GM12878 (cell line): ENCODE results near the gene C5AR2. TPM values are rescaled to one million over a fixed set of nuclear protein-coding genes. Genes with fewer than 3 reads are reported as not detected.

Source experiments
- ATAC-seq: fragments of 200-7000 bp; cut with Tn5 transposase; 3 replicates; pipeline ENCODE4 v1.9.1; 2020; ENCODE audit warnings: mild to moderate bottlenecking, moderate library complexity
- BruUV-seq: library from RNA; stranded (reverse); fragments of 400-500 nt; replicated peaks from 2 replicates; lab custom pipeline; 2021; lab: Mats Ljungman, UMichigan
- CTCF ChIA-PET: fragments of 300-600 bp; sonication (Branson Sonifier 250); formaldehyde crosslinking; extraction: SDS; loops from one replicate; lab custom pipeline; 2021; ENCODE audit warnings: inconsistent platforms; lab: Yijun Ruan, JAX
- POLR2A ChIA-PET: fragments of 350-600 bp; formaldehyde crosslinking; extraction: SDS; loops from one replicate; lab custom pipeline; 2021; ENCODE audit warnings: inconsistent platforms; lab: Charles Lee
- RAD21 ChIA-PET: fragments of 300-600 bp; sonication (Branson Sonifier 250); formaldehyde crosslinking; loops from one replicate; lab custom pipeline; 2023; ENCODE audit warnings: antibody characterized with exemption; ENCODE audit not compliant: unreplicated experiment; lab: Charles Lee
- SMC1A ChIA-PET: fragments of 300-600 bp; sonication (Branson Sonifier 250); formaldehyde crosslinking; loops from one replicate; lab custom pipeline; 2023; ENCODE audit not compliant: unreplicated experiment, uncharacterized antibody; lab: Charles Lee
- DNase-seq: peaks from one replicate; pipeline ENCODE4 v3.0.0-alpha.2; 2011; ENCODE audit warnings: low read depth, low spot score
- FAIRE-seq: peaks from 3 replicates; lab custom pipeline; 2011; peaks lifted over from hg19 to GRCh38; lab: Jason Lieb, UNC
- H2AFZ ChIP-seq: 2 replicates; pipeline ENCODE4 v1.6.0; 2011; ENCODE audit warnings: low read depth, low read length, control low read depth; ENCODE audit not compliant: control insufficient read depth
- H3K27ac ChIP-seq: 2 replicates; pipeline ENCODE4 v1.5.1; 2011; ENCODE audit warnings: control low read depth; ENCODE audit not compliant: control insufficient read depth, insufficient read depth
- H3K27me3 ChIP-seq, 2 experiments: replicated peaks in 1 of 2; 2 replicates each; pipeline versions ENCODE4 v1.6.0 to v1.6.1; 2011; ENCODE audit warnings: low read length in 1 of 2; ENCODE audit not compliant: control insufficient read depth in 2 of 2, insufficient read depth in 2 of 2
- H3K36me3 ChIP-seq, 2 experiments: 2 replicates each; pipeline ENCODE4 v1.5.1; 2011; ENCODE audit warnings: low read length in 1 of 2; ENCODE audit not compliant: control insufficient read depth in 2 of 2, insufficient read depth in 2 of 2
- H3K4me1 ChIP-seq: 2 replicates; pipeline ENCODE4 v1.6.1; 2011; ENCODE audit warnings: mild to moderate bottlenecking, low read length, moderate library complexity, mixed read lengths; ENCODE audit not compliant: control insufficient read depth, insufficient read depth
- H3K4me2 ChIP-seq: 2 replicates; pipeline ENCODE4 v1.6.0; 2011; ENCODE audit warnings: control low read depth; ENCODE audit not compliant: control insufficient read depth, insufficient read depth
- H3K4me3 ChIP-seq: fragments of 200-600 bp; sonication (generic); 2 replicates; pipeline ENCODE4 v1.5.1; 2016
- H3K79me2 ChIP-seq: 2 replicates; pipeline ENCODE4 v1.6.0; 2011; ENCODE audit warnings: low read length; ENCODE audit not compliant: control insufficient read depth, insufficient read depth
- H3K9ac ChIP-seq: 2 replicates; pipeline ENCODE4 v1.8.0; 2011; ENCODE audit warnings: low read length, control low read depth, mixed read lengths; ENCODE audit not compliant: control insufficient read depth, insufficient read depth
- H3K9me3 ChIP-seq: replicated peaks from 3 replicates; pipeline ENCODE4 v1.5.1; 2011; ENCODE audit warnings: mild to moderate bottlenecking, low read length; ENCODE audit not compliant: control insufficient read depth, insufficient read depth
- H4K20me1 ChIP-seq: 2 replicates; pipeline ENCODE4 v1.6.0; 2011; ENCODE audit not compliant: control insufficient read depth, insufficient read depth
- CHD1 ChIP-seq: IDR thresholded peaks from 2 replicates; pipeline ENCODE4 v1.6.1; 2012; ENCODE audit warnings: low read depth, low read length, improper control_type of control experiment
- EED ChIP-seq: sonication (generic); IDR thresholded peaks from 2 replicates; pipeline ENCODE4 v1.6.1; 2016; ENCODE audit warnings: antibody characterized with exemption, low read depth
- MEF2A ChIP-seq: IDR thresholded peaks from 2 replicates; pipeline ENCODE4 v1.6.1; 2011; ENCODE audit warnings: low read depth, mild to moderate bottlenecking, low read length, moderate library complexity; ENCODE audit not compliant: insufficient read depth
- MEF2B ChIP-seq: fragments of 450-650 bp; IDR thresholded peaks from 2 replicates; pipeline ENCODE4 v1.6.1; 2018; ENCODE audit warnings: mild to moderate bottlenecking, moderate library complexity; ENCODE audit not compliant: partially characterized antibody, poor library complexity, severe bottlenecking
- MLLT1 ChIP-seq: fragments of 450-650 bp; IDR thresholded peaks from 2 replicates; pipeline ENCODE4 v1.6.1; 2016; ENCODE audit warnings: mild to moderate bottlenecking
- MTA2 ChIP-seq: fragments of 450-650 bp; IDR thresholded peaks from 2 replicates; pipeline ENCODE4 v1.6.1; 2016; ENCODE audit warnings: low read depth, mild to moderate bottlenecking, moderate library complexity
- NR2C2 ChIP-seq: IDR thresholded peaks from 2 replicates; pipeline ENCODE4 v1.6.1; 2011; ENCODE audit warnings: borderline replicate concordance, low read depth; ENCODE audit not compliant: control insufficient read depth, insufficient read length
- PAX8 ChIP-seq: fragments of 450-650 bp; IDR thresholded peaks from 2 replicates; pipeline ENCODE4 v1.6.1; 2017; ENCODE audit warnings: mild to moderate bottlenecking, moderate library complexity
- ZNF384 ChIP-seq: IDR thresholded peaks from 2 replicates; pipeline ENCODE4 v1.6.1; 2012; ENCODE audit warnings: low read depth, mild to moderate bottlenecking, low read length, improper control_type of control experiment, borderline replicate concordance
- WGBS: methylation state at CpG from one replicate; pipeline ENCODE4 v1.1.6; 2016; ENCODE audit warnings: low lambda C conversion rate; ENCODE audit not compliant: insufficient replicate concordance, insufficient coverage; ENCODE audit errors: missing lambda C conversion rate; 5-methylcytosine and 5-hydroxymethylcytosine counted together
- in situ Hi-C: fragments of 300-500 bp; cut with MboI; formaldehyde crosslinking; loops from 9 replicates; pipeline ENCODE4 v1.14.3; 2018; ENCODE audit warnings: mixed read lengths
- intact Hi-C: fragments of 100-400 bp; cut with micrococcal nuclease; formaldehyde crosslinking; loops from one replicate; pipeline ENCODE4 v1.14.2; 2022; ENCODE audit not compliant: unreplicated experiment
- polyA plus RNA-seq, 11 experiments: library from polyadenylated mRNA; depleted of rRNA in 4 of 11; unstranded in 6 of 11; stranded (reverse) in 5 of 11; fragments of >200 nt; fragmentation: Nextera tagmentation in 4 of 11; fragmentation: Illumina TruSeq in 1 of 11; extraction: Ambion mirVana in 4 of 11; extraction: Trizol in 1 of 11; gene quantifications; 1 replicate in 1 of 11; 2 replicates in 10 of 11; pipeline versions ENCODE4 v1.2.1 to v1.2.3, GENCODE V29; 2011 to 2016; ENCODE audit warnings: inconsistent platforms in 2 of 11, missing spikeins in 2 of 11, low read depth in 1 of 11
- total RNA-seq, 4 experiments: library from RNA; depleted of rRNA in 3 of 4; stranded (reverse); fragments of >200 nt in 3 of 4; fragmentation: Illumina TruSeq in 1 of 4; extraction: Trizol in 1 of 4; gene quantifications; 2 replicates each; pipeline versions ENCODE4 v1.2.1 to v1.2.3, GENCODE V29; 2013 to 2021

C5AR2 gene
- total and polyA plus RNA-seq, 10 of the 15 experiments (the other 5 are each of a cell fraction or from before 2014, with no cell fraction given): 0.01 TPM; not detected in 9

GRCh38 chr19:47373246-47374240 lies 41.6 kb downstream of the C5AR2 start:
- no peak overlapping the region for H3K4me3 ChIP-seq
- H3K9ac ChIP-seq: no peak overlapping the region
- ChIA-PET RAD21 (no interaction called here), SMC1A (interaction anchor here (0.7 kb wide), 1 partner anchor 68 kb away, joined by 3 read pairs; no protein-coding TSS in a partner anchor), POLR2A (interaction anchor here (0.7 kb wide), 1 partner anchor 103 kb away, joined by 3 read pairs; no protein-coding TSS in a partner anchor), CTCF (no interaction called here)
- no peak overlapping the region for H3K4me2 ChIP-seq
- WGBS: 92% methylated on average over 30 of the region's 33 CpGs
- H3K27ac ChIP-seq: no peak overlapping the region
- ATAC-seq (no peak), DNase-seq (no peak), FAIRE-seq (peak; percentile 66)
- H3K27me3 ChIP-seq: no peaks in the 10 kb centered on the region
- no peak overlapping the region for H2AFZ ChIP-seq
- H3K9me3 ChIP-seq: no peaks in the 10 kb centered on the region
- H3K79me2 ChIP-seq: no peaks in the 10 kb centered on the region
- in situ Hi-C loops: no loop called here
- intact Hi-C loops: no loop called here
- peaks cover 10 to 40% of the 10 kb centered on the region in 2 experiments; a peak in 3 of 4 replicates for H3K36me3 ChIP-seq
- no peaks in the 10 kb centered on the region for H3K4me1 ChIP-seq
- BruUV-seq: no TSS peak
- no peak for TF ChIP-seq PAX8
- TF ChIP-seq EED: no peak
- no peak for TF ChIP-seq ZNF384
- TF ChIP-seq MEF2A: no peak
- no peak for TF ChIP-seq MEF2B
- TF ChIP-seq NR2C2: no peak
- TF ChIP-seq MTA2: no peak
- TF ChIP-seq MLLT1: no peak
- no peak for TF ChIP-seq CHD1
- no peaks in the 10 kb centered on the region; the same call in 1 of the 2 replicates for H4K20me1 ChIP-seq
